Stimulated activated CD8-positive, alpha-beta memory T cell treated with anti-CD3 and anti-CD28 coated beads, Interleukin-15, amount 100 ng/mL, for 24 hours (primary cell): ENCODE results near the gene TBL1Y.
"Not testable (repeated sequence)": the region's sequence is repeated elsewhere in the genome, so short reads cannot be mapped to it uniquely, and the experiment has no call there.

Source experiments
- DNase-seq: peaks from one replicate; pipeline ENCODE4 v3.0.0-alpha.2; 2020; ENCODE audit warnings: low read depth

TBL1Y gene

DNA sequence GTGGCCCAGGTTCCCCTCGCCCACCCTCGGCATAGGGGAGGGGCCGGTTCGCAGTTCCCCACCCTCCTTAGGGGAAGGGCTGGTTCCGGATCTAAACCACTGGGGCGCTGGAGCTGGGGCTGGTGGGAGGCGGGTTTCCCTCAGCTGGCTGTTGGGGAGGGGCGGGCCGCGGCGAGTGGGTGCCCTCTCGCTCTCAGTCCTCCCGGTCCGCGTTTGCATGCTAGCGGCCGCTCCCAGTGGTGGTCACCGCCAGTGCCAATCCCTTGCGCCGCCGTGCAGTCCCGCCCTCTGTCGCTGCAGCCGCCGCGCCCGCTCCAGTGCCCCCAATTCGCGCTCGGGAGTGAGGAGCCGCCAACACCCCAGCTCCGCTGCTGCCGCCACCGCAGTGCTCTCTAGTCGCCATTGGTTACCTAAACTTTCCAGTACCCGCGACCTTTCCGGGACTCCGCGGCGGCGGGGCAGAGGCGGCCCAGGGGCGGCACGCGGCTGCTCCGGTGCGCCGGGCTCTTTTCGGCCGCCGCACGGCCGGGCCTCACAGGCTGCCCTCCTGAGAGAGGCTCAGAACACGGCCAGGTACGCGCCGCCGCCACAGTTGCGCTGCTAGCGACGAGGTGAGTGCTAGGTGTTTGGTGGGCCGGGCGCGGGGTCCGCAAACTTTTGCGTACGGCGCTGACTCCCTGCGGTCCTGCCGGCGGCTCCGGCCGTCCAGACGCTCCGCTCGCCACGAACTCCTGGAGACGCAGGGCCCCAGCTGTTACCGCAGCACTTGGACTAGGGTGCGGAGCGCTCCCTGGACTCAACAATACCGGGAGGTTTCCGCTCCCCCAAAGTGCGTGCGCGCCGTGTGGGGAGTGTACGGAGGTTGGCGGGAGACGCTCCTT lies at the start of gene TBL1Y:
TSS of gene TBL1Y (plus strand) at position 326 of the 881 bp plus-strand sequence. CDS start 114,388 bp downstream, outside the sequence.
- no peak for DNase-seq

DNA sequence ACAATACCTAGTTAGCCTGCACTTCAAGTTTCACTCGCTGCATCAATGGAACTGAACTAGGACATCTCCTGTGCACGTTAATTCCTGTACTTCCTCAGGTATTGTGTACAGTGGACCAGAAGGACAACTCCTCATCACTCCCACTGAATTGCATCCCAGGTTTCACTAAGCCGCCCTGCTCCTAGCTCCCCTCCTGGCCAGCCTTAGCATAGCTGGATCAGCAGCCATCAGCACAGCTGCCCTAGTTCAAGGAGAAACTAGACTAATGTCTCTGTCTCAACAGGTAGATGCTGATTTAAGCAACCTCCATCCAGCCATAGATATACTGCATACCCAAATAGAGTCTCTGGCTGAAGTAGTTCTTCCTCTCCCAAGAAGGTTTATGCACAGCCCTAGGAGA lies 16.0 kb upstream of the TBL1Y start:
- DNase-seq, result no peak

DNA sequence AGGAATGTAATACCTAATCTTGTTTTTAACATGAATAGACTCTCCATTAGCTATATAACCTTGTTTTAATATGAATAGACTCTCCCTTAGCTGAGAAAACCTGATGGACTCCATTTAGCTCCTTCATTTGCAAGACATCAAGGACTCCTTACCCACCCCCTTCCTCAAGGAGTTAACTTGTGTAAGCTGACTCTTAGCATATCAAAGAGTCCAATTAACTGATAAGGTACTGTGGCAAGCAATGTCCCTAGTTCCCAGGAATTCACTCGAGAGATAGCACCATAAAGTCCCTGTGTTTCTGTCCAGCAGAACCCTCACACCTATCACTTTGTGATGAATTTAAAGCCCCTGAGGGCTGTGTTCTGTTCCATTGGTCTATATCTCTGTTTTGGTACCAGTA lies 15.3 kb upstream of the TBL1Y start:
- no peak for DNase-seq

DNA sequence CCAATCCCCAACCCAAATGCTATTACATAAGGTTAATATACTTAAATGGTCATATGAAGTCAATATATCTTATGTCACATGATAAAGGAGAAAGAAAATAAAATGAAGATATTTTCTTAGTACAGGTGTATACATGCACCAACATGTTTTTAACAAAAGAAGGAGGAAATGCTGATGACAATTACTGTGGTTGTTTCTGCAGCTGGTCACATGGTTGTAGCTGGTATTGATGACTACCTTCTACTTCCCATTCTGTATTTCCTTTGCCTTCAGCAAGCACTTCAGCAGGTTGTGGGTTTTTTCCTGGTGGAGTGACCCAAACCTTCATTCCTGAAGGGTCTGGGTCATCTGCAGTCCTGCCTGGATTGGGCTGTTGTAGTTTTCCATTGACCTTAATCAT lies 8.4 kb upstream of the TBL1Y start:
- not testable (repeated sequence) for DNase-seq

DNA sequence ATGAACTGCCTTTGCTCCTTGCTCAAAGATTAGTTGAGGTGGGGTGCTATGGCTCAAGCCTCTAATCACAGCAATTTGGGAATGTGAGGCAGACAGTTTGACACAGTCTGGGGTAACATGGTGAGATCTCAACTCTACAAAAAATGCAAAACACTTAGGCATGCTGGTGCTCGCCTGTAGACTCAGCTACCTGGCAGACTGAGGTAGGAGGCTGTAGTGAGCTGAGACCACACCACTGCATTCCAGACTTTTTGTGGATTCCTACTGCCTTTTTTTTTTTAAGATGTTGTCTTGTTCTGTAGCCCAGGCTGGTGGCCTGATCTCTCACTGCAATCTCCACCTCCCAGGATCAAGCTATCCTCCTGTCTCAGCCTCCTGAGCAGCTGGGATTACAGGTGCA lies 2.9 kb upstream of the TBL1Y start:
- no peak for DNase-seq

DNA sequence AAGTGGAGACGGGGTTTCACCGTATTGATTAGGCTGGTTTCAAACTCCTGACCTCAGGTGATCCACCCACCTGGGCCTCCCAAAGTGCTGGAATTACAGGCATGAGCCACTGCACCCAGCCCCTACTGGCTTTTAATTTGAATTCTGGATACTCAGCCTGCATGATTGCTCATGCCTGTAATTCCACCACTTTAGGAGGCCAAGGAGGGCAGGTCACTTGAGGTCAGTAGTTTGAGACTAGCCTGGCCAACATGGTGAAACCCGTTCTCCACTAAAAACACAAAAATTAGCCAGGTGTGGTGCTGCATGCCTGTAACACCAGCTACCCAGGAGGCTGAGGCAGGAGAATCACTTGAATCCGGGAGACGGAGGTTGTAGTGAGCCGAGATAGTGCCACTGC lies 2.5 kb upstream of the TBL1Y start:
- DNase-seq, result not testable (repeated sequence)

DNA sequence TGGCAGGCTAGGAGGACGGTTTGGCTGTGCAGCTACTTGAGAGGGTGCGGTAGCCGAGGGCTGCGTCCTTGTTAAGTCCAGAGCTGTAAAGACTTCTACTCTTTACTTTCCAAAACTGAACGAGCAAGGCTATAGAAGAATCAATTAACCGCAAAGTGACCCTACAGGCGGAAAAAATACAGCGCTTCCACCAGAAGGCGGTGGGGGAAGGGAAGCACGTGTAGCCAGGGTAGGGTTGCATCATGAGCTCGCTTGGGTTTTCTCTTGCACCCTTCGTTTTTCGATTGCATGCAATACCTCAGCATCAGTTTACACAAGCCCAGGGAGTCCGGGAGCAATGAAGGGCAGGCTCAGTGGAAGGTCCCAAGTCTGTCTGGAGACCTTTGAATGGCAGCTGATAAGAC lies 1.4 kb upstream of the TBL1Y start:
- no peak for DNase-seq

DNA sequence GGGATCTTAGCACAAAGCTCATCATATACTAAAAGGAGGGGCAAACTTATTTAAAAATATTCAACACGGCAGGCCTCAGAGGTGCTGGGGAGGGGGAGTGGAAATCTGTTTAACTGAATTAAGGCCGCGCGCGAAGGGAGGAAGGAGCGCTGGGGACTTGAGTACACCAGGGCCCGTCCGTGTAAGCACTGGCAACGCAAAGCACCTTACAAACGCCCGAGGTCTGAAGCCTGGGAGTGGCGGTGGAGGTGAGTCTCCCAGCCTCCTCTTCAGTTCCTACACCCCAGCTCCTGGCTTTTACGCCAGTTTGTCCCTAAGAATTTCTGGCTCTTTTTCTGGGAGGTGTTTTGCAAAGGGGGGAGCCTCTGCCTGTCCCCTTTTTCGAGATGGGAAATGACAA lies 641 bp upstream of the TBL1Y start:
- no peak for DNase-seq

DNA sequence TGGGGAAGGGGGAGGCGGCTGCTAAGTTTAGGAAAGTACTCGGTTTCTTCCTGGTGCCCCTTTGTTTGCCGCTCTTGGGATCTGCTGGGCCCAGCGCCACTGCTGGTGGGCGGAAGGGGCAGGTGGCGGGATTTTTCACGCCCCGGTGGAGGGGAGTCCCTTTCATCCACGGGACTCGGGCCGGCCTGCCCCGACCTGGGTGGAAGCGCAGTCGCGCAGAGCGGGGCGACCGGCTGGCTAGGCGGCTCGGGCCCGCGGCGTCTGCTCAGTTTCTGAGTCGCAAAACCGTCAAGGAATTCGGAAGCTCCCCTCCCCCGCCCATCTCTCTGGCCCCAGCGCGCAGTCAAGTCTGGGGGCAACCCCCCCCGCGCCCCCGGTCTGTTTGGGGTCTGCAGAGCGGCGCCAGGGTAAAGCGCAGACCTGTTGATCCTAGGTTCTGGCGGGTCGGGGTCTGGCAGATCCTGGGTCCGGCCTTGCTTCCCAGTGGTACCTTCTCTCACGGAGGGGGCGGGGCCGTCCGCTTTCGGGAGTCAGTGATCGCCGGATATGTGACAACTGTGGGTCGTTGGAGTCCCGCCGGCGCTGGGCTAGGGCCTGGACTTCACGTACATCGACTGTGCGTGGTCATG lies 870 bp downstream of the TBL1Y start, which contains the start of gene AMELY:
TSS of gene AMELY (minus strand) at position 500 of the 629 bp plus-strand sequence. CDS start 39,144 bp downstream, outside the sequence.
- no peak for DNase-seq

DNA sequence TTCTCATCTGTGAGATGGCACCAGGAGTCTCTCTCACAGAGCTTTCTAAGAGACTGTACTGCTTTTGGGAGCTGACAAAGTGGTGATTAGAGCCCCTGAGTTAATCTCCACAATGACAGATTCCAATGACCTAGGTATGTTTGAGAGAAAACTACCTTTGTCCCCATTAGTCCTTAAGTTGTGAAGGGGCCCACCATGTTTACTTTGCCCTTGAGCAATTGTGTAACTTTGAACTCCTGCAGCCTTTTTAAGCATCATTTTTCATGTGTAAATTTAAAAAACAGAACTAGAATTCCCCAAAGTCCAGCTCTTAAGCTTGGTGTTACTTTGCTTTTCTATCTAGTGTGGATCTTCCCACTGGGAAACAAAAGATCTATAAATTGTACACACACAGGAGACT lies 2.9 kb downstream of the TBL1Y start:
- DNase-seq, result no peak

DNA sequence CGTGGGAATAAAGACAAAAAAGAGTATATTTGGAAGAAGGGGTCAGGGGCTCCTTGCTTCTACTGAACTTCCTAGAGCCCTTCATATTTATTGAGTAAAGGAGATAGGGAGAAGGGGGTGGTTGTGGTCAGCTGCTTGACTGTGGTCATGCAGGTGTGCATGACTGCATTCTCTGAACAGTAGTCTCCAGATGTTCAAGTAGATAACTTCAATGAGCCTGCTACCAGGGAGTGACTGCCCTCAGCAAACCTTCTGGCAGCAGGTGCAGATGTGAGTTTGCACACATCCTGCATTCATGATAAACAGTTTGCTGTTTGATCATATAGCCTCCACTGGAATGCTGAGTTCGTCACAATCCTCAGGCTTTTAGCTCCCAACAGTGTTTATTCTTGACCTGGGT lies 10.6 kb downstream of the TBL1Y start:
- DNase-seq, result no peak

DNA sequence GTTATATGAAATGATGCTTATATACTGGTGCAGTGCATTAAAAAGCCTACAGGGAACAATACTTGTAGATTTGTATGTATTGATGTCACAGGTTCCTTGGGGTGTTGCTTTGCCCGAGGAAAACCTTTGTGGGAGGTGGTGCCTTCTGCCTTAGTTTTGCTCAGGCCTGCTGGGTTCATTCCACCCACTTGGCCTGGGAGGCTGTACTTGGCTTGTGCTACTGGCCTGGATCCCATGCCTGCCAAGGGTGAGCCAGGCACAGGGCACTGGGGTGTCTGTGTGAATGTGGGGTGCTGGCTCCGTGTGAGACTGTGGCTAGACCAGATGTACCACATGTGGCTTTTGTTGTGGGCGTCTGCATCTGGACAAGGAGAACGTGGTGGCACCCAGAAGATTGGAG lies 17.8 kb downstream of the TBL1Y start:
- no peak for DNase-seq

DNA sequence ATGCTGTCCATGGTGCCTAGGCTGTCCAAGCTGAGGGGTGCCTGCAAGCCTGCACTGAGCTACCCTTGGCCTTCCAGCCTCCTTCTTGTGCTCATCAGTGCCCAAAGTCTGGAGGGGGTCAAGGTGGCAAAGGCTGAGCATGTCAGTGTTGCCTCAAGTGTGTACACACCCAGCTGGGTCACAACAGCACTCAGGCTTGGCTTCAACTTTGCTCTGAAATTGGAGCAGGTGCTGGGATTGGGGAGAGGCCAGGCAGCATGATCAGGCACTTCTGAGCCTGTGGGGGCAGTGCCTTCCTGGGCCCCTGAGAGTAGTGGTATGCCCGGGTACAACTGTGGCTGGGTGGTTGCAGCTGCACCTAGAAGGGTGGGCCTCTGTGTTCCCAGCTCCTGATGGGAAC lies 18.7 kb downstream of the TBL1Y start:
- DNase-seq, result no peak

DNA sequence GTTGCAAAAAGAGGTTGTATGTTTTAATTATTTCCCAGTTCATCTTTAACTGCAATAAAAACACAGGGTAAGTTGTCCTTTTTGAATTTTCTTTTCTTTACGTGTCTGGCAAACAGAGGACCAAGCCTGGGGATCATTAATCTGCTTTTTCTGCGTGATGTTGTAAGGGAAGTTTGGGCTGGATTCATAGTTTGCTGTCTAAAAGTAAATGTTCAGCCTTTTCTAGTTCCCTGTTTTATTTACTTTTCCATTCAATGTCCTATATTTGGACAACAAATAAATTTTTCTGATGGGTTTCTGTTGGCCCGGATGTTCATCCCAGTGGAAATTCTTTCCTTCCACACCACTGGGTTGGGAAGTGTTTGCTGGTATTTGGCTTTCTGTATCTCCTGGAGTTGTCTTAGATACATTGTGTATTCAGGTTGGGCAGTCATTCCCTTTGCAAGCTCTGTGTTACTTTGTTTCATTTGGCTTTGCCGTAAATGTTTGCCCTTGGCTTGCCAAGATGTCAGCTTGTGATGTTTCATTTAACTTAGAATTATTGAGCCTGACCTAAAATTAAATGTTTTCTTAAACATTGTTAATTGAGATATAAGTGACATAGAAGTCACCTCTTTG lies 21.4 kb downstream of the TBL1Y start:
- DNase-seq, result no peak

DNA sequence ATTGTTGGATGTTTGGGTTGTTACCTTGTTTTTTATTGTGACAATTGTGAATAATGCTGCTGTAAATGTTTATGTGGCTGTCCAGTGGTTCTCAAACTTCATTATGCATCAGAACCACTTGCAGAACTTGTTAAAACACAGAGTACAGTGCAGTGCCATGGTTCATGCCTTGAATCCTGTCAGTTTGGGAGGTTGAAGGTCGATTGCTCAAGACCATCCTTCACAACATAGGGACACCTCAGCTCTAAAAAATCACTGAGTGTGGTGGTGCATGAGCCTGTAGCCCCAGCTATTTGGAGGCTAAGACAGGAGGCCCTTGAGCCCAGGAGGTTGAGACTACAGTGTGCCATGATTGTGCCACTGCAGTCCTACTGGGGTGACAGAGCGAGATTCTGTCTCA lies 25.0 kb downstream of the TBL1Y start:
- no peak for DNase-seq

DNA sequence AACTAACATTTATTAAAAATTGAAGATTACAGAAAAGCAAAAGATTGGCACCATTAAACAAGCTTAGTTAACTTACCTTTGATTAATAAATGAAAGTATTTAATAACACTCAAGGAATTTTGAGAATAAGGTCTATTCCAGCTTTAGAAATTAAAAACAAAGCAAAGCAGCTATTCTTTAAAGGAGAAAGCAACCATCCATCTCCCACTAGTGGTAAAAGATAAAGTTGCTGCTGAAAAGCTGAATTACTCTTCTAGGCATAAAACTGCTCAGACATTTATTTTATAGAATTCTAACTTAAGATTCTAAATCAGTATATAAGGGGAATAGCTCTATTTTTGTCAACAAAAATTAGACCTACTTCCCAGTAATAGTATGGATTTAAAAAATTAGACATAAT lies 37.2 kb downstream of the TBL1Y start:
- DNase-seq, result no peak

DNA sequence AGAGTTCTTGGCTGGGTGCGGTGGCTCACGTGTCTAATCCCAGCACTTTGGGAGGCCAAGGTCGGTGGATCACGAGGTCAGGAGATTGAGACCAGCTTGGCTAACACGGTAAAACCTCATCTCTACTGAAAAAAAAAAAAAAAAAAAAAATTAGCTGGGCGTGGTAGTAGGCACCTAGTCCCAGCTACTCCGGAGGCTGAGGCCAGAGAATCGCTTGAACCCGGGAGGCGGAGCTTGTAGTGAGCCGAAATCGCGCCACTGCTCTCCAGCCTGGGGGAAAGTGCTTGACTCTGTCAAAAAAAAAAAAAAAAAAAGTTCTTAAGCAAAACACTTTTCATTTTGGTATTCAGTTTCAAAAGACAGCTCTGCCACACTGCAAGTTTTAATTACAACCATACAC lies 37.9 kb downstream of the TBL1Y start:
- DNase-seq, result no peak

DNA sequence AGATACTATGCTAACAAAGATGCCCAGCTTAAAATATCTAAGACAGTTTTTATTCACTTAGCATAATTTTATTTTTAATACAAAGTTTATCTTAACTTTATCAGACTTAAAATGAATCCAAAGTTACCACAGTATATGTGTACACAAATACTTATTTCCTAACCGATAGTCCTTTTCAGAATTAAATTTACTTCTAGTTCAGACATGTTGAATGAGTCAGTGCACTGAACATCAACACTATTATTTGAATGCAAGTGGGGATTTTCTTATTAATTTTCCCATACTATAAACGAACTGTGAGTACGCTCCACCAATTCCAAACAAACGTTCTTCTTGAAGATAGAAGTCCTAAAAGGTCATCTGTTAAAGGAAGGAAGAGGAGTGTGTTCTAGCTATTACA lies 39.5 kb downstream of the TBL1Y start:
- DNase-seq, result no peak

DNA sequence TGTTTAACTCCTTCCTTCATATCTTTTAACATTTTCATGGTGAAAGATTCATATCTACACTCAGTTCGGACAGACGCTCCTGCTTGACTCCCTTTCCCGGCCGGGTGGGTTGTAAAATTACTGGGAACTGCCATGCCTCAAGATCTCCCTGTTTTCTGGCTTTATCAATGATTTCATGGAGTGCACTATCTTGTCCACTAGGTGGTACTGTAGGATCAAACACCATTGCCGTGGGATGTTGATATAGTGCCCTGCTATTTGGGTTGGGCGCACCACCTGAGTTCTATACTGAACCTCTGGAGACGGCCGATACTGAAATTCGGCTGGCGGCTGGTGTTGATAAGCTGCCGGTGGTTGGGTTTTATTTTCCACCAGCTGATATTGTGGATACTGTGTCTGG lies 54.2 kb downstream of the TBL1Y start:
- no peak for DNase-seq

DNA sequence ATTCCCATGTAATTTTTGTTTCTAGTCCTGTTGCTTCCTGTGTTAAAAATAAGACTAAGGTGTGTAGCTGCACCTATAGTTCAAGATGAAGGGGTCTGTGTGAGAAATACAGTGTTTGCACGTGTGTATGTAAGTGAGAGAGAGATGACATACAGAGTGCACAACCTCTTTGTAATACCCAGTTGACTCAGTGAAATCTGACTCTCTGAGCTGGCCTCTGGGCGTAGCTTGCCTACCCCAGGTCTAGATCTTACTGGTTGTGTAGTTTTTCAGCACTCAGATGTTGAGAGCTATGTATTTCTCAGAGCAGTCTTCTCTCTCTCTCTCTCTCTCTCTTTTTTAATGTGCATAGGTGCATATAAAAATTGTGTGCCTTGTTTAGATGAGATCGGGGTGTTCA lies 56.0 kb downstream of the TBL1Y start:
- DNase-seq, result no peak

DNA sequence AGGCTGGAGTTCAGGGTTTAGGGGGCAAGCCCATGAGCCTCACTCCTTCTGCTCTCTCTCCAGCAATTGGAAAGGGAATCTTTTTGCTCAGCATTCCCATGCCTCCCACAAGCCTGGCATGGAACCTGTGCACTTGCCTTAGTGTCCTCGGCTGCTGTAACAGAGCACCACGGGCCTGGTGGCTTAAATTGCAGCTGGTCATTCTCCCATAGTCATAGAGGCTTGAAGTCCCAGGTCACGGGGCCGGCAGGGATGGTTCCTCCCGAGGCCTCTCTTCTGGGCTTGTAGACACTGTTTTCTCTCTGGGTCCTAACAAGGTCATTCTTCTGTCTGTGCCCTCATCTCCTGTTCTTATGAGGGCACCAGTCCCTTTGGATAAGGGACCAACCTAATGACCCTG lies 57.2 kb downstream of the TBL1Y start:
- DNase-seq, result no peak

DNA sequence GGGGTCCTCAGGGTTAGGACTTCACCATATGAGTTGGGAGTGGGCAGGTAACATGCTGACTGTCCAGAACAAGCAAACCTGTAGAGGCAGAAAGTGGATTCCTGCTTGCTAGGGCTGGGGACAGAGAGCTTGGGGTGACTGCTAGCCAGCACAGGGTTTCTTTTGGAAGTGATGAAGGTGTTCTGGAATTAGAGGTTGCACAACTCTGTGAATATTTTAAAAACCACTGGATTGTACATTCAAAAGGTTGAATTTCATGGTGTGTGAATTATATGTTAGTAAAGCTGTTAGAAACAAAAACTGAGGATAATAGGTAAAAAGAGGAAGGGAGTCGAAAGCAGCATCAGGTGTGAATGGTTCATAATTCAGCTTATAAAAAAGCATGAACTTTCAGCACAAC lies 57.7 kb downstream of the TBL1Y start:
- no peak for DNase-seq

DNA sequence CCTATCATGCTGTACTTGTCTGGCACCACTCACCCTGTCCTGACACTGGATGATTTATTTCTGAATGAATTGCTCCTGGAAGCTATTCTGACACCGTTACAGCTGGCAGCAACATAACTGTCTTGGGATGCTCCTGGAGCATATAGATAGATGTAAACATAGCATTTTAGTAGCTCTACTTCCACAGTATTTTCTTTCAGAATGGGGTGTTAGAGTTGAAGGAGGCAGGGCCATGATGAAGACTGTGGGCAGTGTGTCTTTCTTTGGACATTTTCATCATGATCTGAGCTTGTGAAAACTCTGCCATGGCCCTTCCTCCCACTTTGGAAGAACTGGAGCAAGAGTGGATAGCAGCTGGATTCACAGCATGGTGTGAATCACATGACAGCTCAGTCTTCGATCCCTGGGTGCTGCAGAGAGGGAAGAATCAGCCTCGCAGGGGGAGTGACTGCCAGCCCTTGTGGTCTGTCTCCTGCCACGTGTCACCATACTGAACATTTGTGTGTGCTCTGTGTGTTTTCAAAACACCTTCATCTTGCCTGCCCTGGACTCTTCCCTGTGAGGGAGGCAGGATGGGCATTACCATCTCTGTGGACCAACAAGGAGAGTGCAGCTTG lies 61.9 kb downstream of the TBL1Y start:
- DNase-seq, result no peak
